GM12874 (cell line): Measurements from ENCODE around the gene PJA2.

Experiments
- TF ChIP-seq, protein P1 (sequence below): IDR thresholded peaks from 2 replicates; pipeline ENCODE4 v1.5.1; 2011; ENCODE audit warnings: low read depth, mild to moderate bottlenecking, control low read depth, low read length, moderate library complexity; ENCODE audit not compliant: insufficient read depth

Gene PJA2

GRCh38 chr5:109347252-109347888 lies 62.4 kb downstream of the PJA2 start:
- TF ChIP-seq, protein P1, sequence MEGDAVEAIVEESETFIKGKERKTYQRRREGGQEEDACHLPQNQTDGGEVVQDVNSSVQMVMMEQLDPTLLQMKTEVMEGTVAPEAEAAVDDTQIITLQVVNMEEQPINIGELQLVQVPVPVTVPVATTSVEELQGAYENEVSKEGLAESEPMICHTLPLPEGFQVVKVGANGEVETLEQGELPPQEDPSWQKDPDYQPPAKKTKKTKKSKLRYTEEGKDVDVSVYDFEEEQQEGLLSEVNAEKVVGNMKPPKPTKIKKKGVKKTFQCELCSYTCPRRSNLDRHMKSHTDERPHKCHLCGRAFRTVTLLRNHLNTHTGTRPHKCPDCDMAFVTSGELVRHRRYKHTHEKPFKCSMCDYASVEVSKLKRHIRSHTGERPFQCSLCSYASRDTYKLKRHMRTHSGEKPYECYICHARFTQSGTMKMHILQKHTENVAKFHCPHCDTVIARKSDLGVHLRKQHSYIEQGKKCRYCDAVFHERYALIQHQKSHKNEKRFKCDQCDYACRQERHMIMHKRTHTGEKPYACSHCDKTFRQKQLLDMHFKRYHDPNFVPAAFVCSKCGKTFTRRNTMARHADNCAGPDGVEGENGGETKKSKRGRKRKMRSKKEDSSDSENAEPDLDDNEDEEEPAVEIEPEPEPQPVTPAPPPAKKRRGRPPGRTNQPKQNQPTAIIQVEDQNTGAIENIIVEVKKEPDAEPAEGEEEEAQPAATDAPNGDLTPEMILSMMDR, result no peak

GRCh38 chr5:109345699-109346098 lies 64.1 kb downstream of the PJA2 start:
- TF ChIP-seq, protein P1, result no peak

GRCh38 chr5:109340351-109340750 lies 69.4 kb downstream of the PJA2 start:
- TF ChIP-seq, protein P1, result no peak

DNA sequence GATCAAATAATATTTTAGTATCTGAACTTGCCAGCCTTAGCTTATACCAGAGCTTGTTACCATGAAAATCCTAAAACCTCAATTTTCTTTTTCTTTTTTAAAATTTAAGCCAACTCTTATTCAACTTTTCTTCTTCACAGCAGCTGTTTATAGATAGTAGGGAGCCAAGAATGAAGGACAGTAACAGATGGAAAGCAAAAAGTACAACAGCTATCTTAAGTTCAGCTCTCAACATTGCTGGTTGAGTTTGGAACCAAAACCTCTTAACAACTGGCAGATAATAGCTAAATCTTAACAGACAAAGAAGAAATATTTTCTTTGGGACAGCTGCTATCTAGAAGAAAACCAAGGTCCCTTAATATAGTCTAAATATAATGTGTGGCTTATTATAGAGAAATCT lies 74.7 kb downstream of the PJA2 start:
- TF ChIP-seq, protein P1, result no peak

- TF ChIP-seq, protein P1, result no peak
Measured at GRCh38 chr5:109334056-109334455, 75.7 kb downstream of the PJA2 start.

DNA sequence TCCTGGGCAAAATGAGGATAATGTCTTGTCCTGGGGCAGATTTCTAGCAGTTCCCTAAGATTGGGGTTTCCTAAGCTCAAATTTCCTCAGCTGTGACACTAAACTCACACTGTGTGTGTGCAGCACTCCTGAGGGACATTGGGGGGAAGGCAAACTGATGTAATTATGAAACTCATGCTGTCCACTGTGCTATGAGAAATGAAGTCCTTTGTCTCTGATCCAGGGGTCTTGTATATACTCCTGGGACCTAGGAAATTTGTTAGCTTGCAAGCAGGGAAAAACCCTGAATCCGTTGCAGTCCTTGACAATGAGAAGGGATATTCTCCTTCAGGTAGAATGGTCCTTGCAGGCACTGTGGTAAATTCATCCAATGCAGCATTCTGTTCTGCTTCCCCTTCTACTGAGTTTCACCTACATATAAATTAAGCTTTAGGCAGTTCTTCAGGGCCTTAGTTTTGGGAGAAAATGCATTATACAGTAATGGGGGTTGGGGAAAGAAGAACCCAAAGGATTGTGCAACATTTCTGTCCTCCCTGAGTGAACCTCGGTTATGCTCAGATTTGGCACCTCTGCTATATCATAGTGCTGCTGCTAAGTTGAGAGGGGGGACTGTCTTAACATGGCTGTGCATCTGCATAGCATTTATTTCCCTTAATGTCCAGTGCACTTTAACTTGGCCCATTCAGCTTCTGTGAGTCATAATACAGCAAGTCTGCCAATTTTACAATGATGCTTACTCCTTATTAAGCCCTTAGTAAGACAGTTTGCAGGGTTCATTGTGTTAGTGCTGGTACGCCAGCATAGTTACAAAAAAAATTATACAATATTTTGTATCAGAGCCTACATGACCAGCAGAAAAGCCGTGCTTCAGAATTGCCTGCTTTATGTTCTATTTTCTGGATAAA lies 80.2 kb downstream of the PJA2 start:
- TF ChIP-seq, protein P1, result no peak

GRCh38 chr5:109328626-109329025 lies 81.1 kb downstream of the PJA2 start:
- TF ChIP-seq, protein P1, result no peak
